Adipocyte (in vitro differentiated cells): ENCODE results near the gene FAM171A2.
A peak's percentile ranks its signal among the peaks of the same experiment; 100 is the strongest.

Experiments used
- DNase-seq: peaks from one replicate; pipeline ENCODE4 v3.0.0-alpha.2; 2015; ENCODE audit warnings: low read depth
- H3K27me3 ChIP-seq: replicated peaks from 2 replicates; pipeline ENCODE4 v1.7.0; 2013; ENCODE audit warnings: mild to moderate bottlenecking, low read length, moderate library complexity; ENCODE audit not compliant: control insufficient read depth, insufficient read depth
- H3K36me3 ChIP-seq: 2 replicates; pipeline ENCODE4 v1.7.0; 2013; ENCODE audit warnings: low read length, mild to moderate bottlenecking, moderate library complexity; ENCODE audit not compliant: control insufficient read depth, insufficient read depth, severe bottlenecking
- H3K4me1 ChIP-seq: 2 replicates; pipeline ENCODE4 v1.7.0; 2013; ENCODE audit warnings: mild to moderate bottlenecking, low read length, moderate library complexity; ENCODE audit not compliant: control insufficient read depth, insufficient read depth
- H3K4me3 ChIP-seq: 2 replicates; pipeline ENCODE4 v1.7.0; 2013; ENCODE audit warnings: mild to moderate bottlenecking, low read length, moderate library complexity
- H3K9ac ChIP-seq: 2 replicates; pipeline ENCODE4 v1.7.0; 2013; ENCODE audit warnings: mild to moderate bottlenecking, low read length, moderate library complexity
- H3K9me3 ChIP-seq: 2 replicates; pipeline ENCODE4 v1.7.0; 2013; ENCODE audit warnings: mild to moderate bottlenecking, low read length, moderate library complexity; ENCODE audit not compliant: control insufficient read depth

The FAM171A2 gene

DNA sequence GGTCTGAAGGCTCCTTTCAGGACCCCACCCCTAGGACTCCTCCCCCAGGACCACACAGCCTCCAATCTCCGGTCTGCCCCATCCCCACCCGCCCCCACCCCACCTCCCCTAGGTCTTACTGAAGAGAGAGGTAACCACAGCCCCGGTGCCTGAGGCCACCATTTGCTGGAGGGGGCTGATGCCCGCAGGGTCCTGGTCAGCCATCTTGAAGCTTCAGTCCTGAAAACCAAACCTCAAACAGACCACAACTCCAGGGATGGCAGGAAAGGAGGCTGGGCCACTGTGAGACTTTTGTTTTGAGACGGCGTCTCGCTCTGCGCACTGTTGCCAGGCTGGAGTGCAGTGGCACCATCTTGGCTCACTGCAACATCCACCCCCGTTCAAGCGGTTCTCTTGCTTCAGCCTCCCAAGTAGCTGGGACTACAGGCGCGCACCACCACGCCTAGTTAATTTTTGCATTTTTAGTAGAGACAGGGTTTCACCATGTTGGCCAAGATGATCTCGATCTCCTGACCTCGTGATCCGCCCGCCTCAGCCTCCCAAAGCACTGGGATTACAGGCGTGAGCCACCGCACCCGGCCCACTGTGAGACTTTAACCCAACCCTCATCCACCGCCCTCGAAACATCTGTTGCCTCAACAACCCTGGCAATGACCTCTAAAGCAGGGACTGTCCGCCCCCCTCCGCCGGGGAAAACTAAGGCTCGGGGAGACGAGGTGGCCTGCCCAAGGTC, 40.1 kb downstream of the FAM171A2 start:
- Histone ChIP-seq H3K36me3 (peaks cover 32% of the 10 kb centered on the region), H3K4me1 (peaks cover 17% of the 10 kb centered on the region), H3K4me3 (peak overlapping the region; percentile 90), H3K9ac (peak overlapping the region; percentile 92), H3K9me3 (no peaks in the 10 kb centered on the region), H3K27me3 (no peaks in the 10 kb centered on the region)
- no peak for DNase-seq

DNA sequence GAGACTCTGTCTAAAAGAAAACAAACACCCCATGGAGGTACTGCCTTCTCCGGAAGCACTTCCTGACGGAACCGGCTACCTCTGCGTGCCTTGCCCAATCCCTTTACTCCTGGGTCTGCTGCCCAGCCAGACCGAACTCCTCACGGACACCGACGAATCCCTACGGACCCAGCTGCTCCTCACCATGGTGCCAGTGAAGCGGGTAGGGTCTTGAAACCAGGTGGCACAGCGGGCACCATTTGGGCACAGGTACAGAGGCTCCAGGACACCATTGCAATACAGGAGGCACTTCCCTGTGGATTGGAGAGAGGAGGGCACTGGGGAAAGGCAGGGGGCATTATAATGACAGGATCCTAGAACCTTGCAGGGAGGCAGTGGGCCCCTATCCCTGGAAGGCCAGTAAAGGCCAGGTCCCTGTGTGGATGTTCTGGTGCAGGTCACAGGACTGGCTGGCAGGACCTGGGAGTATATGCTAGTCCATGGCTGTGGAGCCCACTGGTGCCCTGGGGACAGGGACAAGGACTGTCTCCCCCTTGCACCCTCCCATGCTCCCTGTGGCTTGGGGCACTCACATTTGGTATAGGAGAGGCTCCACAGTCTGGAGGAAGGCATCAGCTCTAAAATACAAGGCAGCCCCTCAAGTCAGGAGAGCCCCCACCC, 41.3 kb downstream of the FAM171A2 start:
- Histone ChIP-seq H3K4me1 (peaks cover 17% of the 10 kb centered on the region), H3K9me3 (no peaks in the 10 kb centered on the region), H3K27me3 (no peaks in the 10 kb centered on the region), H3K9ac (no peak overlapping the region), H3K36me3 (peaks cover 32% of the 10 kb centered on the region), H3K4me3 (no peak overlapping the region)
- no peak for DNase-seq

DNA sequence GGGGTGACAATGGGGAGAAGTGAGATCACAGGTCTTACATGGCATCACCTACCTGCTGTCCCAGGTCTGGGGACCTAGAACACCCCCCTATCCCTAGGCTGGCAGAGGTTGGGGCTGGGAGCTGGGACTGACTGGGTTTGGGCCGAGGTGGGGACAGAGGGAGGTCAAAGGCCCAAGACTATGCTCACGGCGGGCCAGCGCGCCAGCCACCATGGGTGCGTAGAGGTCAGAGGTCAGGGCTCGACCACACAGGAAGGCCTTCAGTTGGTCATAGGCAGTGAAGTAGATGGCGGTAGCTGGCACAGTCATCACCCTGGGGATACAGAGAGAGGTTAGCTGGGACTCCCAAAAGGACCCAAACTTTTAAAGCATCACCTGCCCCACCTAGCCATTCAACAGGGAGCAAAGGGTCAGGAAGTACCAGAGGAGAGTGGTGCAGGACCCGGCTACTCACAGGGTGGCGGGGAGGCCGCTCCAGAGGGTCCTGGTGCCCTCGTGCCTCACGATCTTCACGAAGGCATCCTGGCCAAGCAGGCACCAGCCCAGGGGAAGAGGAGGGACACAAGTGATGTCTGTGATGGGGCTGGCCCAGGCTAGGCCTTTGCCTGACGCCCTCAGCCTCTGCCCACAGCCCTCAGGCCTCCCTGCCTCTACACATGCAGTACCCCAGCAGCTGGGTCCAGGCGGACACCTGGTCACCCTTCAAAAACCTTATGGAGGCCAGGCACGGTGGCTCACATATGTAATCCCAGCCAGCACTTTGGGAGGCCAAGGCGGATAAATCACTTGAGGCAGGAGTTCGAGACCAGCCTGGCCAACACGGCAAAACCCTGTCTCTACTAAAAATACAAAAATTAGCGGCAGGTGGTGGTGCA, 42.2 kb downstream of the FAM171A2 start:
- Histone ChIP-seq H3K9me3 (no peaks in the 10 kb centered on the region), H3K36me3 (peaks cover 32% of the 10 kb centered on the region), H3K9ac (no peak overlapping the region), H3K4me3 (no peak overlapping the region), H3K4me1 (peaks cover 15% of the 10 kb centered on the region), H3K27me3 (peaks cover under 1% of the 10 kb centered on the region)
- DNase-seq, result no peak

DNA sequence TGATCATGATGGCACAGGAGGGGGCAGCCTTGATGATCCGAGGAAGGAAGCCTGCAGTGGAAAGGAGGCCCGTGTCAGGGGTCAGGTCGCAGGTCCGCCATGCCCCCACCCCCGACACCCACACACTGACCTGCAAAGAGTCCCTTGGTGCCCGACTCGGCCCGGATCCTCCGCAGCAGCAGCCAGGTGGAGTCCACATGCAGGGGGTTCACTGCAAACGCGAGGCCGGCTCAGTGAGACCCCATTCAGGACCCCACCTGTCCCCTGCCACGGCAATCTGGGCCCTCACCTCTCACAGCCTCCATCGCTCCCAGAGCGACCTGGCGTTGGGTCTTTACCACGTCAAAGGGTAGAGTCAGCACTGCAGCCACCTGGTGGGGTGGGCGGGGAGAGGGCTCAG, 43.6 kb downstream of the FAM171A2 start:
- Histone ChIP-seq H3K36me3 (peaks cover 32% of the 10 kb centered on the region), H3K4me1 (peaks cover 13% of the 10 kb centered on the region), H3K4me3 (no peak overlapping the region), H3K27me3 (peaks cover 10% of the 10 kb centered on the region), H3K9ac (no peak overlapping the region), H3K9me3 (no peaks in the 10 kb centered on the region)
- no peak for DNase-seq

DNA sequence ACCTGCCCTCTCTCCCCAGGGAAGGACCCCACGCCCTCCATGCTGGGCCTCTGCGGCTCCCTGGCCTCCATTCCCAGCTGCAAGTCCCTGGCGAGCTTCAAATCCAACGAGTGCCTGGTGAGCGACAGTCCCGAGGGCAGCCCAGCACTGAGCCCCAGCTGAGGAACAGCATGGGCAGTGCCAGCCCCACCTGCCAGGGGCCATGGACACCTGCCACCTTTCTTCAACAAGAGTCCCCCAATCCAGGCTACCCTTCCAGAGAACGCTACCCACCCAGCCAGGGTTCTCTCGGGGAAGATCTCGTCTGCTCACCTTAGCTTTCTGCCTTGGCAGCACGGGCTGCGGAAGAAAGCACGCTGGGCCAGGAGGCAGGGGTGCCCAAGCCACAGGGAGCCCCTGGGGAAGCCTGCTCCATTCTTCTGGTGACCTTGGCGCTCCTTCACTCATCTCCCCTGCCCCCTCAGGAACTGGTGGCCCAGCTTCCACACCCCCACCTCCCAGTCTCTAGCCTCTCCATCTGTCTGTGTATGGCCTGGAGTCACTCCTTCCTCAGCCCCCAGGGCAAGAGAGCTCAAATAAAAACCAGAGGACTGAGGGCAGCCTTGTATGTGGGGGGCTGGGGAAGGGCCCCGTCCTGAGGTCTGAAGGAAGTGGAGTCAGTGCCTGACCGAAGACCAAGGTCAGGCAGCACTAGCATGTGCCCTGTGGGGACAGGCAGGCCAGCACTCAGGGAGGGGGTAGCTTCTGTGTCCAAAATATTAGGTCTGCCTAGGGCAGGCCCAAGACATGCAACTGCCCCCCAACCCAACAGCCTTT, 45.4 kb downstream of the FAM171A2 start:
- Histone ChIP-seq H3K27me3 (peaks cover 23% of the 10 kb centered on the region), H3K4me3 (no peak overlapping the region), H3K9ac (no peak overlapping the region), H3K4me1 (peaks cover 3% of the 10 kb centered on the region), H3K36me3 (peaks cover 32% of the 10 kb centered on the region), H3K9me3 (no peaks in the 10 kb centered on the region)
- no peak for DNase-seq

DNA sequence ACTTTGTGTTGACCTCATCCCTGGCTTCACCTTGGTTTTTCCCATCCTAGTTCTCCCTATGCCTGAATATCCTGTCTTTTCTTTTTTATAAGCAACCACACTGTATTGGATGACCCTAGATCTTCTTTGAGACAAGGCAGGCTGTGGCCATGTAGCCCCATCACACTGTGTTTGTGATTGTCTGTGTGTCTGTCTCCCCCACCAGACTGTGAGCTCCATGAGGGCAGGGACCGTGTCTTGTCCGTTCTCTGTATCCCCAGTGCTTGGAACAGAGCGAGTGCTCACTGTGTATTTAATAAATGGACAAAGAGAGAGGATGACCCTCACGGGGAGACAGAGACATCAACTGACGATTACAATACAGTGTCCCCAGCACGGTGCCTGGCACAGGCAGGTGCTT, 46.1 kb downstream of the FAM171A2 start:
- Histone ChIP-seq H3K9ac (no peak overlapping the region), H3K36me3 (peaks cover 32% of the 10 kb centered on the region), H3K27me3 (peaks cover 23% of the 10 kb centered on the region), H3K9me3 (no peaks in the 10 kb centered on the region), H3K4me3 (no peak overlapping the region), H3K4me1 (peaks cover 3% of the 10 kb centered on the region)
- no peak for DNase-seq

DNA sequence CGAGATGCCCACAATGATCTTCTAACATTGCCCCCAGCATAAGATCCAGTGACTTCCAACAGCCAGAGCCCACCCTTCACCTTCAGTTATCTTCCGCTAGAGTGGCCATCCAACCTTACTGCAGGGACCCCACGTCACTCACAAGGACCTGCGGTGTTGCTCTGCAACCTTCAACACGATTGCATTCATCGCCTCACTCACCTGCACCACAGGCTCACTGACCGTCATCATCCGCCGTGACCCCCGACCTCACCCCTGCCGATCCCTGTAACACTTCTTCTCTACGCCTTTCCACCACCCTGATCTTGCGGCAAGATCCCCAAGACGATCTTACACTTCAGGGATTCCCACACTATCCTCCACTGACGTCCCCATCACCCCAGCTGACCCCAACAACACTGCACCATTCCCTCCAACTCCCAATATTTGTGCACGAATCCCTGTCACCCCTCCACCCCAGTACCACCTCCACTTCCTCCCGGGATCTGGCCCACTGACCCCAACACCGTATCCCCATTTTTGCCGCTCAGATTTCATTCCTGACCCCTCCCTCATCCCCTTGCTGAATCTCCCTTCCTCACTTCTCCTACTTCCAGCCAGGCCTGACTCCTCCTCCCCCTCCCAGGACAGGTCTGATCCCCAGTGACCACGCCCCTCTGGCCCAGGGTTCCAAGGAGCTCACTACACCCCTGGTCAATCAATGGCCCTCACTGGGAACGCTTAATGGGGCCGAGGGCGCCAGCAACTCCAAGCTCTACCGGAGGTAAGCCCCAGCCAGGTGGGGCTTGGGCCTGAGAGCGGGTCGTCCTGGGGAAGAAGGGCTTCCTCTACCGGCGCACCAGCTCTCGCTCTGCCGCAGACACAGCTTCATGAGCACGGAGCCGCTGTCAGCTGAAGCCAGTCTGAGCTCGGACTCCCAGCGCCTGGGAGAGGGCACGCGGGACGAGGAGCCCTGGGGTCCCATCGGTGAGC, 47.6 kb downstream of the FAM171A2 start:
- H3K4me3 ChIP-seq, result no peak overlapping the region
- H3K36me3 ChIP-seq, result peaks cover 18% of the 10 kb centered on the region
- H3K27me3 ChIP-seq, result peaks cover 27% of the 10 kb centered on the region
- no peak for DNase-seq
- H3K9ac ChIP-seq, result no peak overlapping the region
- peaks cover 3% of the 10 kb centered on the region for H3K4me1 ChIP-seq
- no peaks in the 10 kb centered on the region for H3K9me3 ChIP-seq

DNA sequence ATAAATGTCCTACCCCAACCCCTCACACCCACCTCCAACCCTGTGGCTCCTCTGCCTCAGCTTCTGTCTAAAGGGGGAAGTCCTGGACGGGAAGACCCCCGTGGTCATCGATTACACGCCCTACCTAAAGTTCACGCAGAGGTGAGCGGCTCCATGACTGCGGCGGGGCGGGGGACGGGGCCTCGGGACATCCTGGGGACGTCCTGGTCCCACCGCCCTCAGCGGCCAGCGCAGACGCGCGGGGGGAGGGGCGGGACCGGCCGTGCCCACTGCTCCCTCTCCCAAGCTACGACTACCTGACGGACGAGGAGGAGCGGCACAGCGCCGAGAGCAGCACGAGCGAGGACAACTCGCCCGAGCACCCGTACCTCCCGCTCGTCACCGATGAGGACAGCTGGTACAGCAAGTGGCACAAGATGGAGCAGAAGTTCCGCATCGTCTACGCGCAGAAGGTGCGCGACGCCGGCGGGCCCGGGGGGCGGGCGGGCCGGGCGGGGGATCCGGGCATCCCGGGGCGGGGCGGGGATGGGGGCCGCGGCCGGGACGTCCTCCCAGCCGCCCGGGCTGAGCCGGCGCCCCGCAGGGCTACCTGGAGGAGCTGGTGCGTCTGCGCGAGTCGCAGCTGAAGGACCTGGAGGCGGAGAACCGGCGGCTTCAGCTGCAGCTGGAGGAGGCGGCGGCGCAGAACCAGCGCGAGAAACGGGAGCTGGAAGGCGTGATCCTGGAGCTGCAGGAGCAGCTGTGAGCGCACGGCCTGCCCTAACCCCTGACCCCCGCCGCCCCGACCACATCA, 48.6 kb downstream of the FAM171A2 start:
- DNase-seq, result peak; percentile 55
- no peak overlapping the region for H3K9ac ChIP-seq
- H3K4me3 ChIP-seq, result no peak overlapping the region
- peaks cover 8% of the 10 kb centered on the region for H3K36me3 ChIP-seq
- peaks cover 33% of the 10 kb centered on the region for H3K27me3 ChIP-seq
- H3K9me3 ChIP-seq, result no peaks in the 10 kb centered on the region
- peaks cover 3% of the 10 kb centered on the region for H3K4me1 ChIP-seq

DNA sequence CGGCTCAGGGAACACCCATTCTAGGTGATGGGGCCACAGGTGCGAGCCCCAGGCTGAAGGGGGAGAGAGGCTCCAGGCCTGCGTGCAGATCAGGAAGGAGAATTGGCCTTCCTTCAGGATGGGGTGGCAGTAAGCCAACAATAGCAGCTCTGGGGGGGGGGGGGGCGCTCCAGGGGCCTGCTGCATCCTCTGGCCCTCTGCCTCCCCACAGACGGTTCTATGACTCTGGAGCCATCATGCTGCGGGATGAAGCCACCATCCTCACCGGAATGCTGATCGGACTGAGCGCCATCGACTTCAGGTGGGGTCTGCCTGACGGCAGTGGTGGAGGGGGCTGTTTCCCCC, 49.2 kb downstream of the FAM171A2 start:
- no peak overlapping the region for H3K4me3 ChIP-seq

More for the DNA sequence above, 49.2 kb downstream of the FAM171A2 start:
- Histone ChIP-seq H3K9me3 (no peaks in the 10 kb centered on the region), H3K27me3 (peaks cover 38% of the 10 kb centered on the region), H3K36me3 (peaks cover 3% of the 10 kb centered on the region), H3K4me1 (peaks cover 3% of the 10 kb centered on the region), H3K9ac (no peak overlapping the region)
- DNase-seq, result no peak
